Skeletal muscle satellite cell (primary cell): ENCODE data around the gene CRACDL.
"Not testable (repeated sequence)": the region's sequence is repeated elsewhere in the genome, so short reads cannot be mapped to it uniquely, and the experiment has no call there.

Source experiments
- H3K27me3 ChIP-seq: 2 replicates; pipeline ENCODE4 v1.7.0; 2013; ENCODE audit warnings: low read length; ENCODE audit not compliant: control insufficient read depth, insufficient read depth
- H3K36me3 ChIP-seq: 2 replicates; pipeline ENCODE4 v1.7.0; 2013; ENCODE audit warnings: mild to moderate bottlenecking, control low read depth, low read length; ENCODE audit not compliant: insufficient read depth
- H3K4me1 ChIP-seq: 2 replicates; pipeline ENCODE4 v1.7.0; 2013; ENCODE audit warnings: low read length; ENCODE audit not compliant: control insufficient read depth, insufficient read depth
- H3K4me2 ChIP-seq: 2 replicates; pipeline ENCODE4 v1.7.0; 2013; ENCODE audit warnings: mild to moderate bottlenecking, low read length
- H3K4me3 ChIP-seq: 2 replicates; pipeline ENCODE4 v1.7.0; 2013; ENCODE audit warnings: low read length
- H3K9ac ChIP-seq: 2 replicates; pipeline ENCODE4 v1.7.0; 2013; ENCODE audit warnings: mild to moderate bottlenecking, low read depth, low read length, moderate library complexity
- H3K9me3 ChIP-seq: replicated peaks from 2 replicates; pipeline ENCODE4 v1.7.0; 2013; ENCODE audit warnings: mild to moderate bottlenecking, control low read depth, low read length

Gene CRACDL

GRCh38 chr2:98759827-98760625 is 176.0 kb downstream of the CRACDL start:
- no peak overlapping the region for H3K4me3 ChIP-seq
- peaks cover 10% of the 10 kb centered on the region for H3K4me1 ChIP-seq
- peaks cover 31% of the 10 kb centered on the region for H3K27me3 ChIP-seq
- no peak overlapping the region for H3K9ac ChIP-seq
- no peaks in the 10 kb centered on the region for H3K9me3 ChIP-seq
- H3K36me3 ChIP-seq, result no peaks in the 10 kb centered on the region
- H3K4me2 ChIP-seq, result no peak overlapping the region

DNA sequence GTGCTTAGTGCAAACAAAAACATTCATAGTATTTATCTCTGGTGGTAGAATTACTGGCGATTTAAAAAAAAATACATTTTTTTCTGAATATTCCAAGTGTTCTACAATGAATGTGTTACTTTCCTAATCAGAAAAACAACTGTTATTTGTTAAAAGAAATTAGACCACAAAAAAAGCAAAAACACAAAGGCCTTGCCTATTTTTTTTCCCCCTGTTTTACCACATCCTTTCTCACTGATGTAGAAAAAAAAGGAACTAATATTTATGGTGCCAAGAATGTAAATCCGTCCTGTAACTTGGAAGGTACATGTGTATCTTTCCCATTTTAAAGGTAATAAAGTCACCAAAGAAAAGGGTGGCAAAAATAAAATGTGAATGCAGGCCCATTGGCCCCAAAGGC is 176.7 kb downstream of the CRACDL start:
- H3K4me1 ChIP-seq, result peaks cover 10% of the 10 kb centered on the region

DNA sequence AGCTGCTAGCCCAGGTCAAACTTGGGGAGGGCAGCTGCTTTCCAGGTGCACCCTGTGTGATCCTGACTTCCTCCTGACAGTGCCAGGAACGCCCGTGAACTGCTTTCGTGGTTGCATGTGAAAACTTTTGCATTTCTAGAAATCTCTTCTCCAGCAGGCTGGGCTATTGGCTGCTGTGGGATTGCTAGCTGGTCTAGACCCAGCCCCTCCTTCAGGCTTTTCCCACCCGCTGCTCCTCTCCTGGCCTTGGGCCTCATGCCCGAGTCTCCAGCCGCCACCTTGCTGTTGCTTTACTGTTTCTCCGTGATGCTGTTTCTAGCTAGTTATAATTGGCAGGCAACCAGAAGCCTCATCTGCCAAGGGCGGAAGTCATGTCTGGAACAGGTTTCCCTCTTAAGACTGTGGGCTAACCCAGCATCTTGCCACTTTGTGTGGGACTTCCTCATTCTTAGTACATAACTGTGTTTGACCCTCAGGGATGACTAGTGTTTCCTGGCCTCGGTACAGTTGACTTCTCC is 178.1 kb downstream of the CRACDL start:
- Histone ChIP-seq H3K27me3 (peaks cover 40% of the 10 kb centered on the region), H3K4me3 (no peak overlapping the region), H3K4me2 (peak overlapping the region; percentile 37), H3K4me1 (peaks cover 10% of the 10 kb centered on the region), H3K9ac (no peak overlapping the region), H3K9me3 (no peaks in the 10 kb centered on the region), H3K36me3 (no peaks in the 10 kb centered on the region)

More for the DNA sequence above, 176.7 kb downstream of the CRACDL start:
- no peaks in the 10 kb centered on the region for H3K36me3 ChIP-seq
- H3K9ac ChIP-seq, result no peak overlapping the region
- H3K27me3 ChIP-seq, result peaks cover 34% of the 10 kb centered on the region
- no peaks in the 10 kb centered on the region for H3K9me3 ChIP-seq
- no peak overlapping the region for H3K4me3 ChIP-seq
- no peak overlapping the region for H3K4me2 ChIP-seq

GRCh38 chr2:98753801-98754200 is 182.2 kb downstream of the CRACDL start:
- Histone ChIP-seq H3K36me3 (no peaks in the 10 kb centered on the region), H3K4me2 (no peak overlapping the region), H3K4me3 (no peak overlapping the region), H3K9me3 (peaks cover 2% of the 10 kb centered on the region), H3K4me1 (peaks cover 10% of the 10 kb centered on the region), H3K27me3 (peaks cover 62% of the 10 kb centered on the region), H3K9ac (no peak overlapping the region)

DNA sequence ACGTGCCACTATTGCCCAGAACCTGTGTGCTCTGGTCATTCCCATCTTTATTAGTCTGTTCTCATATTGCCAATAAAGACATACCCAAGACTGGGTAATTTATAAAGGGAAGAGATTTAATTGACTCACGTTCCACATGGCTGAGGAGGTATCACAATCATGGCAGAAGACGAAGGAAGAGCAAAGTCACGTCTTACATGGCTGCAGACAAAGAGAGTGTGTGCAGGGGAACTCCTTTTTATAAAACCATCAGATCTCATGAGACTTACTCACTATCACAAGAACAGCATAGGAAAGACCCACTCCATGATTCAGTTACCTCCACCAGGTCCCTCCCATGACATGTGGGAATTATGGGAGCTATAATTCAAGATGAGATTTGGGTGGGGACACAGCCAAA is 183.3 kb downstream of the CRACDL start:
- H3K36me3 ChIP-seq, H3K9ac ChIP-seq, H3K9me3 ChIP-seq, H3K4me2 ChIP-seq, H3K4me3 ChIP-seq, H3K4me1 ChIP-seq: not testable (repeated sequence)
- H3K27me3 ChIP-seq, result peaks cover 62% of the 10 kb centered on the region

DNA sequence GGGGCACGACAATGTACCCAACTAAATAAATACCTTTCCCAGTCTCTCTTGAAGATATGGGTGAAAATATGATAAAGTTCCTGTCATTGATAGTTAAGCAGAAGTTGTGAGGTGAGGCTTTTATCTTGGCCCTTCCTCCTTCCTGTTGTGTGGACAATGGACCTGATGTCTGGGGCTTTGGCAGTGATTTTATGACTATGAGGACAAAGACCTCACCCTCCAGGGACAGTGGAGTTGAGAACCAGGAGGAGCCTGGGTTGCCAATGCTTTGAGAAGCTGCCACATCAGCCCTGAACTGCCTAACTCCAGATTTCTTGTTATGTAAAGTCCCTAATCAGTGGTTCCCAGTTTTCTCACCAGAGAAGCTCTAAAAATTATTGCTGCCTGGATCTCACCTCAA is 184.3 kb downstream of the CRACDL start:
- H3K9ac ChIP-seq, result no peak overlapping the region
- H3K9me3 ChIP-seq, result peaks cover 2% of the 10 kb centered on the region
- peaks cover 62% of the 10 kb centered on the region for H3K27me3 ChIP-seq
- no peaks in the 10 kb centered on the region for H3K36me3 ChIP-seq
- no peak overlapping the region for H3K4me2 ChIP-seq
- H3K4me1 ChIP-seq, result no peaks in the 10 kb centered on the region
- H3K4me3 ChIP-seq, result no peak overlapping the region

- H3K9me3 ChIP-seq, result peaks cover 2% of the 10 kb centered on the region
- H3K4me2 ChIP-seq, result no peak overlapping the region
- no peak overlapping the region for H3K4me3 ChIP-seq
- H3K27me3 ChIP-seq, result peaks cover 59% of the 10 kb centered on the region
- H3K36me3 ChIP-seq, result no peaks in the 10 kb centered on the region
- no peak overlapping the region for H3K9ac ChIP-seq
- no peaks in the 10 kb centered on the region for H3K4me1 ChIP-seq
Observed at GRCh38 chr2:98750593-98751282, 185.3 kb downstream of the CRACDL start.

GRCh38 chr2:98749066-98749450 is 187.0 kb downstream of the CRACDL start:
- H3K4me1 ChIP-seq, result no peaks in the 10 kb centered on the region
- no peak overlapping the region for H3K9ac ChIP-seq
- H3K27me3 ChIP-seq, result peaks cover 46% of the 10 kb centered on the region
- no peak overlapping the region for H3K4me2 ChIP-seq
- H3K36me3 ChIP-seq, result no peaks in the 10 kb centered on the region
- no peak overlapping the region for H3K4me3 ChIP-seq
- H3K9me3 ChIP-seq, result peaks cover 2% of the 10 kb centered on the region

GRCh38 chr2:98748292-98749065 is 187.5 kb downstream of the CRACDL start:
- no peaks in the 10 kb centered on the region for H3K4me1 ChIP-seq
- no peak overlapping the region for H3K9ac ChIP-seq
- peaks cover 40% of the 10 kb centered on the region for H3K27me3 ChIP-seq
- peaks cover 2% of the 10 kb centered on the region for H3K9me3 ChIP-seq
- H3K4me3 ChIP-seq, result no peak overlapping the region
- no peak overlapping the region for H3K4me2 ChIP-seq
- H3K36me3 ChIP-seq, result no peaks in the 10 kb centered on the region

GRCh38 chr2:98747888-98748287 is 188.1 kb downstream of the CRACDL start:
- Histone ChIP-seq H3K4me3 (no peak overlapping the region), H3K36me3 (no peaks in the 10 kb centered on the region), H3K9me3 (peaks cover 2% of the 10 kb centered on the region), H3K9ac (no peak overlapping the region), H3K4me2 (no peak overlapping the region), H3K27me3 (peaks cover 37% of the 10 kb centered on the region), H3K4me1 (no peaks in the 10 kb centered on the region)

- Histone ChIP-seq H3K4me2 (no peak overlapping the region), H3K9ac (no peak overlapping the region), H3K4me3 (no peak overlapping the region), H3K9me3 (no peaks in the 10 kb centered on the region), H3K4me1 (no peaks in the 10 kb centered on the region), H3K36me3 (no peaks in the 10 kb centered on the region), H3K27me3 (peaks cover 24% of the 10 kb centered on the region)
Observed at GRCh38 chr2:98746426-98746825, 189.6 kb downstream of the CRACDL start.
